Eye (tissue), 1 donor: ENCODE measurements around the gene PRAMEF25.
"Not testable (repeated sequence)": the region's sequence is repeated elsewhere in the genome, so short reads cannot be mapped to it uniquely, and the experiment has no call there.

Experiments
- DNase-seq: peaks from one replicate; pipeline ENCODE4 v3.0.0-alpha.2; 2015

PRAMEF25 gene

GRCh38 chr1:13070474-13070873, at the start of gene PRAMEF25:
Gene PRAMEF25, plus strand, starts transcription at chr1:13070774. Its CDS starts 2,920 bp downstream, at chr1:13073694.
- DNase-seq, result not testable (repeated sequence)

GRCh38 chr1:13056475-13056874, 14.1 kb upstream of the PRAMEF25 start, which contains the start of gene PRAMEF27:
Gene PRAMEF27, minus strand, starts transcription at chr1:13056575. Its CDS starts 2,916 bp downstream, at chr1:13053659.
- not testable (repeated sequence) for DNase-seq

GRCh38 chr1:13116754-13117153, 46.2 kb downstream of the PRAMEF25 start, which contains the start of gene HNRNPCL2:
Gene HNRNPCL2, minus strand, starts transcription at chr1:13116854. Its CDS starts 454 bp downstream, at chr1:13116400.
- not testable (repeated sequence) for DNase-seq
